AG20443 (cell line): ENCODE data around the gene MRPL17.
"Not testable (repeated sequence)": the region's sequence is repeated elsewhere in the genome, so short reads cannot be mapped to it uniquely, and the experiment has no call there.

Experiments used
- DNase-seq: peaks from one replicate; pipeline ENCODE4 v3.0.0; 2012; ENCODE audit warnings: low spot score, mixed read lengths

MRPL17 gene

GRCh38 chr11:6682936-6683861 lies at the start of gene MRPL17:
Gene MRPL17 (minus strand): TSS chr11:6683340. CDS start chr11:6683296, 44 bp downstream.
- peak; percentile 100 for DNase-seq

- no peak for DNase-seq
These were observed 45.0 kb upstream of the MRPL17 start for GRCh38 chr11:6727971-6728760.

- no peak for DNase-seq
These were observed 42.3 kb upstream of the MRPL17 start for GRCh38 chr11:6725386-6725896.

GRCh38 chr11:6724013-6724412 lies 40.9 kb upstream of the MRPL17 start:
- no peak for DNase-seq

- DNase-seq, result no peak
These were observed 38.2 kb upstream of the MRPL17 start for GRCh38 chr11:6721343-6721742.

- no peak for DNase-seq
These were observed 36.4 kb upstream of the MRPL17 start for GRCh38 chr11:6719576-6719975.

- no peak for DNase-seq
These were observed 34.3 kb upstream of the MRPL17 start for GRCh38 chr11:6717426-6717825.

GRCh38 chr11:6711552-6711951 lies 28.4 kb upstream of the MRPL17 start:
- peak; percentile 15 for DNase-seq

- DNase-seq, result no peak
These were observed 25.7 kb upstream of the MRPL17 start for GRCh38 chr11:6708876-6709275.

GRCh38 chr11:6705905-6706535 lies 22.9 kb upstream of the MRPL17 start:
- DNase-seq, result peak; percentile 74

GRCh38 chr11:6703247-6704063 lies 20.3 kb upstream of the MRPL17 start:
- peak; percentile 79 for DNase-seq

GRCh38 chr11:6701955-6702354 lies 18.8 kb upstream of the MRPL17 start:
- DNase-seq, result not testable (repeated sequence)

- DNase-seq, result peak; percentile 45
These were observed 12.2 kb upstream of the MRPL17 start for GRCh38 chr11:6695377-6695776.

- no peak for DNase-seq
These were observed 11.0 kb upstream of the MRPL17 start for GRCh38 chr11:6694229-6694535.

- no peak for DNase-seq
These were observed 10.4 kb upstream of the MRPL17 start for GRCh38 chr11:6693342-6694228.

GRCh38 chr11:6692128-6692527 lies 9.0 kb upstream of the MRPL17 start:
- DNase-seq, result no peak

GRCh38 chr11:6690431-6691132 lies 7.4 kb upstream of the MRPL17 start:
- DNase-seq, result not testable (repeated sequence)

GRCh38 chr11:6687876-6688275 lies 4.7 kb upstream of the MRPL17 start:
- no peak for DNase-seq

- DNase-seq, result no peak
These were observed 2.9 kb upstream of the MRPL17 start for GRCh38 chr11:6686006-6686405.

- DNase-seq, result not testable (repeated sequence)
These were observed 928 bp upstream of the MRPL17 start for GRCh38 chr11:6684068-6684467.
